ENCODE results near the gene TMEM186.

Gene TMEM186

DNA sequence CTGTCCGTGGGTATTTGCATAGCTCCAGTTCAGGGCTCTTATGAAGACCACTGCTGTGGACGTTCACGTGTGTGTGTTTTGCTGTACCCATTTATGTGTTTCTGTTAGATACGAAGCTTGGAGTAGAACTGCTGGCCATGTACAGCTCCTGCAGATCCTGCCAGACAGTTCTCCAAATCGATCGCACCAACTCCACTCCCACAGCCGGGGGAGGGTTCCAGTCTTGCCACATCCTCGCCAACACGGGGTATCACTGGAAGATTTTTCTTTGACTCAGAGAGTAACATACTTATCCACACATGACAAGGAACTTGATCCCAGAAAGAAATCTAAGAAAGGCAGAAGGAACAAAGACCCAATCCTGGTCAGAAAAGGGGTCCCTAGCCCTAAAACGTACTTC lies 37.4 kb downstream of the TMEM186 start:
- no peak for TF ChIP-seq EZH2phosphoT487 (IDR thresholded peaks at IDR 0.05; ENCODE audit: low read depth)
- TF ChIP-seq, protein P1, sequence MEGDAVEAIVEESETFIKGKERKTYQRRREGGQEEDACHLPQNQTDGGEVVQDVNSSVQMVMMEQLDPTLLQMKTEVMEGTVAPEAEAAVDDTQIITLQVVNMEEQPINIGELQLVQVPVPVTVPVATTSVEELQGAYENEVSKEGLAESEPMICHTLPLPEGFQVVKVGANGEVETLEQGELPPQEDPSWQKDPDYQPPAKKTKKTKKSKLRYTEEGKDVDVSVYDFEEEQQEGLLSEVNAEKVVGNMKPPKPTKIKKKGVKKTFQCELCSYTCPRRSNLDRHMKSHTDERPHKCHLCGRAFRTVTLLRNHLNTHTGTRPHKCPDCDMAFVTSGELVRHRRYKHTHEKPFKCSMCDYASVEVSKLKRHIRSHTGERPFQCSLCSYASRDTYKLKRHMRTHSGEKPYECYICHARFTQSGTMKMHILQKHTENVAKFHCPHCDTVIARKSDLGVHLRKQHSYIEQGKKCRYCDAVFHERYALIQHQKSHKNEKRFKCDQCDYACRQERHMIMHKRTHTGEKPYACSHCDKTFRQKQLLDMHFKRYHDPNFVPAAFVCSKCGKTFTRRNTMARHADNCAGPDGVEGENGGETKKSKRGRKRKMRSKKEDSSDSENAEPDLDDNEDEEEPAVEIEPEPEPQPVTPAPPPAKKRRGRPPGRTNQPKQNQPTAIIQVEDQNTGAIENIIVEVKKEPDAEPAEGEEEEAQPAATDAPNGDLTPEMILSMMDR (IDR thresholded peaks at IDR 0.05; ENCODE audit: low read depth, low read length), result no peak
- H3K9me3 ChIP-seq (ENCODE audit: insufficient read depth, low read length), result no peaks in the 10 kb centered on the region
- no peak overlapping the region for H3K27ac ChIP-seq (ENCODE audit: low read length)
- H3K4me2 ChIP-seq (ENCODE audit: low read length), result no peak overlapping the region
- H3K27me3 ChIP-seq (ENCODE audit: low read depth, low read length), result no peaks in the 10 kb centered on the region
- no peak overlapping the region for H3K9ac ChIP-seq (ENCODE audit: low read length)
- no peaks in the 10 kb centered on the region for H3K36me3 ChIP-seq (replicated peaks; ENCODE audit: low read depth, low read length)
- H3K79me2 ChIP-seq (ENCODE audit: low read length), result no peaks in the 10 kb centered on the region
- H4K20me1 ChIP-seq (ENCODE audit: insufficient read depth, low read length), result no peaks in the 10 kb centered on the region
- no peak overlapping the region for H2AFZ ChIP-seq (ENCODE audit: low read depth, low read length)
- no peak overlapping the region for H3K4me3 ChIP-seq (ENCODE audit: low read length)
- H3K4me1 ChIP-seq (ENCODE audit: low read length), result no peaks in the 10 kb centered on the region

DNA sequence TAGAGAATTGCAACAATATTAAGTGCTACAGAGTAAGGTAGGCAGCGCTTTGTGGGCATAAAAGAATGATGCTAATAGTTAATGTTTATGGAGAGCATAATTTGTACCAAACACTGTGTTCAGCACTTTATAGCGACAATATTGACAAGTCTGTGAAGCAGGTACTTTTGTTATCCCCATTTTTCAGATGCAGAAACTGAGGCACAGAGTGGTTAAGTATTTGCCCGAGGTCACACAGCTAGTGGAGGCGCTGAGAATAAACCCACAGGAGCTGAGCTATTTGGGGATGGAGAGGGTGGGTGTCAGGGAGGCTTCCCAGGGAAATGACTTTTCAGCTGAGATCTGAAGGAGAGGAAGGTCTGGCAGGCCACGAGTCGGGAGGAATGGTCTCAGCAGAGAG lies 39.4 kb downstream of the TMEM186 start:
- Histone ChIP-seq H4K20me1 (ENCODE audit: insufficient read depth, low read length) (no peaks in the 10 kb centered on the region), H3K4me1 (ENCODE audit: low read length) (no peaks in the 10 kb centered on the region), H3K9me3 (ENCODE audit: insufficient read depth, low read length) (no peaks in the 10 kb centered on the region), H3K27ac (ENCODE audit: low read length) (no peak overlapping the region), H2AFZ (ENCODE audit: low read depth, low read length) (no peak overlapping the region), H3K4me2 (ENCODE audit: low read length) (no peak overlapping the region), H3K4me3 (ENCODE audit: low read length) (no peak overlapping the region), H3K36me3 (replicated peaks; ENCODE audit: low read depth, low read length) (no peaks in the 10 kb centered on the region), H3K27me3 (ENCODE audit: low read depth, low read length) (no peaks in the 10 kb centered on the region), H3K79me2 (ENCODE audit: low read length) (no peaks in the 10 kb centered on the region), H3K9ac (ENCODE audit: low read length) (no peak overlapping the region)
- no peak for TF ChIP-seq EZH2phosphoT487 (IDR thresholded peaks at IDR 0.05; ENCODE audit: low read depth)
- TF ChIP-seq, protein P1 (IDR thresholded peaks at IDR 0.05; ENCODE audit: low read depth, low read length), result no peak

DNA sequence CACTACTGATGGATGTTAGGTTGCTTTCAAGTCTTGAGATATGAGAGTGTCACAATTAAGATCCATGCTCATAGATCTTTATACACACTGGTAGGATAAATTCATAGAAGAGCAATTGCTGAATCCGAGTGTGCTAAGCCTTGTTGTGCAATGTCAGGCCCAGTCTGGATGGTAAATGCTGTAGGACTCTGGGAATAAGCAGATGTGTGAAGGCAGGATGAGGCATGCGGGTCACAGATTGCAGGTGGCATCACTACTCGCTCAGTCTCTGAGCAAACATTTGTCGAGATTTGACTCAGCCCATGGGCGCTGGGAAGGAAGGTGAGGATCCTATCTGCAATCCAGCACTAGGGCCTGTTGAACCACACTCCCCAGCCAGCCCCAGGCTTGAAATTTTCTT lies 40.7 kb downstream of the TMEM186 start:
- Histone ChIP-seq H2AFZ (ENCODE audit: low read depth, low read length) (no peak overlapping the region), H3K9ac (ENCODE audit: low read length) (no peak overlapping the region), H3K27me3 (ENCODE audit: low read depth, low read length) (no peaks in the 10 kb centered on the region), H3K4me1 (ENCODE audit: low read length) (no peaks in the 10 kb centered on the region), H3K36me3 (replicated peaks; ENCODE audit: low read depth, low read length) (no peaks in the 10 kb centered on the region), H3K4me2 (ENCODE audit: low read length) (no peak overlapping the region), H3K9me3 (ENCODE audit: insufficient read depth, low read length) (no peaks in the 10 kb centered on the region), H3K4me3 (ENCODE audit: low read length) (no peak overlapping the region), H4K20me1 (ENCODE audit: insufficient read depth, low read length) (no peaks in the 10 kb centered on the region), H3K79me2 (ENCODE audit: low read length) (no peaks in the 10 kb centered on the region), H3K27ac (ENCODE audit: low read length) (no peak overlapping the region)
- TF ChIP-seq, protein P1 (IDR thresholded peaks at IDR 0.05; ENCODE audit: low read depth, low read length), result no peak
- TF ChIP-seq EZH2phosphoT487 (IDR thresholded peaks at IDR 0.05; ENCODE audit: low read depth), result no peak

DNA sequence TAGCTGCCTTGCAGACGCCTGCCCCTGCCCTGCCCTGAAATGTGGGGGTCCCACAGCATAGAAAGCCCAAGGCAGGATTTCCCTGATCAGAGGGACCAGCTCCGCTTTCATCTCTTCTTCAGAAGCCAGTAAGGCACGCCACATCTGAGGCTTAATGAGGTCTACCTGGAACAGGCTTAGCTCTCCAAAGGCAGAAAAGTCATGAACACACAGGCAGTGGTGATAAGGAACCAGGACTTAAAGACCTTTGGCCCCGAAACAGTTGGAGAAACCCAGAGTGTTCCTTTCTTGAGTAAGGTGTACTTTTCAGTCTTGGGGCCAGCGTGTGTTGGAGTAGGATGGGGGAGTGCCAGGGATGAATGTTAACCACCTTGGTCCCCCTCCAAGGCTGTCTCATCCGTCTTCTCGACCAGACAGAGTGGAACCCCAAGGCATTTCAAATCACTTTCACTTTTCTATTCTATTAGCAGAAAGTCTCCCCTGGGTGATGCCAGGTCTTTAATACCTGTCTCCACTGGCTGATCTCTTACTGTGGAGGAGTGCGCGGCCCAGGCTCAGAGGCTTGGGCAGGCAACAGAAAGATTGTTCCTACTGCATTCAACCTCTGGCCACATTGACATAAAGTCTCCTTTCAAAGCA lies 43.9 kb downstream of the TMEM186 start:
- Histone ChIP-seq H3K4me2 (ENCODE audit: low read length) (no peak overlapping the region), H3K27ac (ENCODE audit: low read length) (no peak overlapping the region), H3K4me3 (ENCODE audit: low read length) (no peak overlapping the region), H3K9ac (ENCODE audit: low read length) (no peak overlapping the region), H3K36me3 (replicated peaks; ENCODE audit: low read depth, low read length) (no peaks in the 10 kb centered on the region), H3K4me1 (ENCODE audit: low read length) (no peaks in the 10 kb centered on the region), H3K27me3 (ENCODE audit: low read depth, low read length) (no peaks in the 10 kb centered on the region), H4K20me1 (ENCODE audit: insufficient read depth, low read length) (no peaks in the 10 kb centered on the region), H3K79me2 (ENCODE audit: low read length) (no peaks in the 10 kb centered on the region), H2AFZ (ENCODE audit: low read depth, low read length) (no peak overlapping the region), H3K9me3 (ENCODE audit: insufficient read depth, low read length) (no peaks in the 10 kb centered on the region)
- TF ChIP-seq, protein P1 (IDR thresholded peaks at IDR 0.05; ENCODE audit: low read depth, low read length), result no peak
- TF ChIP-seq EZH2phosphoT487 (IDR thresholded peaks at IDR 0.05; ENCODE audit: low read depth), result no peak
